RWPE1 (cell line): ENCODE measurements around the gene TMPRSS2.
"Not testable (repeated sequence)": the region's sequence is repeated elsewhere in the genome, so short reads cannot be mapped to it uniquely, and the experiment has no call there.

Experiments
- CTCF ChIA-PET: fragments of 350-600 bp; sonication (Branson Sonifier 250); formaldehyde crosslinking; extraction: SDS; loops from one replicate; lab custom pipeline; 2021; lab: Yijun Ruan, JAX
- POLR2A ChIA-PET: fragments of 400-600 bp; formaldehyde crosslinking; extraction: SDS; loops from one replicate; lab custom pipeline; 2020; ENCODE audit warnings: antibody characterized with exemption; ENCODE audit not compliant: low non-redundant PET; lab: Yijun Ruan, JAX
- DNase-seq: peaks from one replicate; pipeline ENCODE4 v3.0.0; 2012; ENCODE audit warnings: low spot score
- H3K27ac ChIP-seq: fragments of 450-650 bp; 2 replicates; pipeline ENCODE4 v1.5.1; 2017
- TF ChIP-seq, protein P1 (sequence below): fragments of 450-650 bp; conservative IDR thresholded peaks from 2 replicates; pipeline ENCODE4 v1.5.1; 2017; ENCODE audit warnings: low read depth, mild to moderate bottlenecking

Gene TMPRSS2

DNA sequence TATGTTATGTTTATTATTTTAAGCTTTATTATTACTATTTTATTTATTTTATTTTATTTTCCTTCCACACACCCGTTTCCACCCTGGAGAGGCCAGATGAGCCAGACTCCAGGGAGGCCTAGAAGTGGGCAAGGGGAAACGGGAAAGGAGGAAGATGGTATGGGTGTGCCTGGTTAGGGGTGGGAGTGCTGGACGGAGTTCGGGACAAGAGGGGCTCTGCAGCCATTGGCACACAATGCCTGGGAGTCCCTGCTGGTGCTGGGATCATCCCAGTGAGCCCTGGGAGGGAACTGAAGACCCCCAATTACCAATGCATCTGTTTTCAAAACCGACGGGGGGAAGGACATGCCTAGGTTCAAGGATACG lies 82.4 kb downstream of the TMPRSS2 start:
- H3K27ac ChIP-seq, result peak overlapping the region; percentile 11; the same call in 1 of the 2 replicates
- DNase-seq, result no peak
- TF ChIP-seq, protein P1, sequence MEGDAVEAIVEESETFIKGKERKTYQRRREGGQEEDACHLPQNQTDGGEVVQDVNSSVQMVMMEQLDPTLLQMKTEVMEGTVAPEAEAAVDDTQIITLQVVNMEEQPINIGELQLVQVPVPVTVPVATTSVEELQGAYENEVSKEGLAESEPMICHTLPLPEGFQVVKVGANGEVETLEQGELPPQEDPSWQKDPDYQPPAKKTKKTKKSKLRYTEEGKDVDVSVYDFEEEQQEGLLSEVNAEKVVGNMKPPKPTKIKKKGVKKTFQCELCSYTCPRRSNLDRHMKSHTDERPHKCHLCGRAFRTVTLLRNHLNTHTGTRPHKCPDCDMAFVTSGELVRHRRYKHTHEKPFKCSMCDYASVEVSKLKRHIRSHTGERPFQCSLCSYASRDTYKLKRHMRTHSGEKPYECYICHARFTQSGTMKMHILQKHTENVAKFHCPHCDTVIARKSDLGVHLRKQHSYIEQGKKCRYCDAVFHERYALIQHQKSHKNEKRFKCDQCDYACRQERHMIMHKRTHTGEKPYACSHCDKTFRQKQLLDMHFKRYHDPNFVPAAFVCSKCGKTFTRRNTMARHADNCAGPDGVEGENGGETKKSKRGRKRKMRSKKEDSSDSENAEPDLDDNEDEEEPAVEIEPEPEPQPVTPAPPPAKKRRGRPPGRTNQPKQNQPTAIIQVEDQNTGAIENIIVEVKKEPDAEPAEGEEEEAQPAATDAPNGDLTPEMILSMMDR, result no peak
- CTCF ChIA-PET, result interaction anchor here (0.6 to 0.7 kb wide), 3 partner anchors 9 to 289 kb away, joined by 3 to 6 read pairs (median 3); no protein-coding TSS in a partner anchor
- POLR2A ChIA-PET, result interaction anchor here (0.5 kb wide), 1 partner anchor 21 kb away, joined by 3 read pairs; no protein-coding TSS in a partner anchor

DNA sequence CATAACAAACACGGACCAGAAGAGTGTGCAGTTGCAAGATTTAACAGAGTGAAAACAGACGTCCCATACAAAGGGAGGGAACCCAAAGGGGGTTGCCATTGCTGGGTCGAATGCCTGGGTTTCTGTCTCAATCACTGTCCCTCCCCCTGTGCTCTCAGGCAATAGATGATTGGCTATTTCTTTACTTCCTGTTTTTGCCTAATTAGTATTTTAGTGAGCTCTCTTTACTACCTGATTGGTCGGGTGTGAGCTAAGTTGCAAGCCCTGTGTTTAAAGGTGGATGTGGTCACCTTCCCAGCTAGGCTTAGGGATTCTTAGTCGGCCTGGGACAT lies 84.7 kb downstream of the TMPRSS2 start:
- H3K27ac ChIP-seq, DNase-seq, POLR2A ChIA-PET, CTCF ChIA-PET: not testable (repeated sequence)

DNA sequence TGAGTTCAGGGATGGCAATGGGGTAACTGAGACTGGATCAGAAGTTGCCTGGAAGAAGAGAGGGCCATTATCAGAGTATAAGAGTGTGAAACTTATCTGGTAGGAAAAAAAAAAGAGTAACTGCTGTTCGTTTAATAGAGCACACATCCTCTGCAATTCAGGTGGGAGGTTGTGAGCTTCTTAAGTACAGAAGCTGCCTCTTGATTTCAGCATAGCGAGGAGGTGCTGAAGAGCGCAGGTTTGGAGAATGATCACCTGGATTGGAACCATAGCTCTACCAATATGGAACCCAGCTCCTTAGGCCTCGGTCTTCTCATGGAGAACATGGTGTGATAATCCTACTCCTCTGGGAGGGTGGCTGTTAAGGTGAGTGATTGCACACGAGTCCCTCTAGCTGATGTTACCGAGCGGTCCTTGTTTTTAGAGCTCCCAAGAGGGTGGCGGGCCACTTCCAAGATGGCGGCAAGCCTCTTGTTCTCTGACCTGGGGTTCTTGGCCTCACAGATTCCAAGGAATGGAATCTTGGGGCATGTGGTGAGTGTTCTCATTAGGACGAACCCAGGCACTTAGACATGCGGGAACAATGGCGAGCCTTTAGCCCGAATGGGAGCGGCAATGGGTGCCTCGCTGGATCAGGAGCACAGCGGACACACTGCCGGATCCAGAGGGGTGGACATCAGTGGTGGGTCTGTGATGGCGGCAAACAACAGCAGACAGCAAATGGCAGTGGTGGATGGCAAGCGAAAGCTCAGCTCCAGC lies 85.2 kb downstream of the TMPRSS2 start:
- TF ChIP-seq, protein P1, result no peak
- DNase-seq, result no peak
- ChIA-PET CTCF (interaction anchor here (0.5 kb wide), 1 partner anchor 143 kb away, joined by 3 read pairs; no protein-coding TSS in a partner anchor), POLR2A (no interaction called here)
- H3K27ac ChIP-seq, result no peak overlapping the region

DNA sequence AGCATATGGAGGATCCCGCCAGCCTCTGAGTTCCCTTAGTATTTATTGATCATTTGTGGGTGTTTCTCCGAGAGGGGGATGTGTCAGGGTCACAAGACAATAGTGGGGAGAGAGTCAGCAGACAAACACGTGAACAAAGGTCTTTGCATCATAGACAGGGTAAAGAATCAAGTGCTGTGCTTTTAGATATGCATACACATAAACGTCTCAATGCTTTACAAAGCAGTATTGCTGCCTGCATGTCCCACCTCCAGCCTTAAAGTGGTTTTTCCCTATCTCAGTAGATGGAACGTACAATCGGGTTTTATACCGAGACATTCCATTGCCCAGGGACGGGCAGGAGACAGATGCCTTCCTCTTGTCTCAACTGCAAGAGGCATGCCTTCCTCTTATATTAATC lies 87.0 kb downstream of the TMPRSS2 start:
- peak overlapping the region; percentile 85 for H3K27ac ChIP-seq
- POLR2A ChIA-PET, DNase-seq, CTCF ChIA-PET: not testable (repeated sequence)

DNA sequence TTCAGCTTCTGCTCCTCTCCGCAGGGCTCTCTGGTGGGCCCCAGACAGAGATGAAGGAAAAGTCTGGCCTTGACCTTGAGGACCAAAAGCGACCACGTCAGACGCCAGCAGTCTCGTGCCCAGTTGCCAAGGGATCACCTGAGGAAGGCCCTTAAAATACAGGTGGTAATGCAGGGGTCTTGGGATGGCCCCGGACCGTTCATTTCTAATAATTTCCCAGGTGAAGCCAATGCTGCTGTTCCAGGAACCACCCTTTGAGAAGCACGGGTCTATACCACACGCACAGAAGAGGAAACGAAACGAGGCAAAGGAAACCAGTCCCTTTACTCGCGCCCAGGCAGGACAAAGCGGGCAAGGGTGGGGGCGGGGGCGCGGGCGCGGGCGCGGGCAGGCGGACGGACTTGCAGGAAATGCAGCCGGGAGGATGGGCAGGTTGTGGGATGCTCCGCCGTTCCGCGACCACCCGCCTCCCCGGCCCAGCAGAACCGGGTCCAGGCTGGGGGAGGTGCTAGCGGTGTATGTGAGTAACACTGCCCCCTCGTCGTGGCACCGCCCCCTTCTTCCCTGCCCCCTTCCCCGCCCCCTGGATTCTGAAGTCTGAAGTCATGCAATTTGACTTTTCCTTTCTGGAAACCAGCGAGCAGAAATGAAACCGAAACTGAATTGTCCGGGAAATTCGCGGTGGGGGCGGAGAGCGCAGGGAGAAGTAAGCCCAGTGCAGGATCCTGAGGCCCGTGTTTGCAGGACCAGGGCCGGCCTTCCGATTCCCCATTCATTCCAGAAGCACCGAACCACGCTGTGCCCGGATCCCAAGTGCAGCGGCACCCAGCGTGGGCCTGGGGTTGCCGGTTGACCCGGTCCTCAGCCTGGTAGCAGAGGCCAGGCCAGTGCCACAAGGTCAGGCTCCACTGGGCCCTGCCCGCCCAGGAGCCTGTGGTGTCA lies 87.8 kb downstream of the TMPRSS2 start:
- ChIA-PET POLR2A (no interaction called here), CTCF (no interaction called here)
- DNase-seq, result peak; percentile 80
- H3K27ac ChIP-seq, result peak overlapping the region; percentile 85
- TF ChIP-seq, protein P1, result no peak

DNA sequence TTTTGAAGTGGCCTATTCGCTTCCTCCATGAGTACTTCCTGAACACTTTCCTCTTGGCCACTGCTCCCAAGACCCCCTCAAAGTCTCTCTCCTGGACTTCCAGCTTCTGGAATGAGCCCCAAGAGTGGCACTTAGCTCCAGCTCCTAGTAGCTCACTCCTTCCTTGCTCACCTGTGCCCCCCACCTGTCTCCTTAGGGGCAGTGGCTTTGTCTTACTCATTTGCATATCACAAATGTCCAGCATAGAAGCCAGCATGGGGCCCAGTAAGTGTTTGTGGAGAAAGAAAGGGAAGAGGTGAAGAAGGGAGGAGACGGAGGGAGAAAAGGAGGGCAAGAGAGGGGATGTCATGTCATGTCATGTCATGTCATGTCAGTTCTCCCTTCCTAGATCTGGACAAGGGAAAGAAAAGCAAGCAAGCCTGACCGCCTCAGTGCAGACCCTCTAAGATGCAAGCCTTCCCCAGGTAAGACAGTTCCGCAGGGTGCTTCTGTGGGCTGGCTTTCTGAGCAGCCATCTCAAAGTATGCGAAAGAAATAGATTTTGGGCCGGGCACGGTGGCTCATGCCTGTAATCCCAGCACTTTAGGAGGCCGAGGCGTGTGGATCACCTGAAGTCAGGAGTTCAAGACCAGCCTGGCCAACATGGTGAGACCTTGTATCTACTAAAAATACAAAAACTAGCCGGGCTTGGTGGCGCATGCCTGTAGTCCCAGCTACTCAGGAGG lies 88.8 kb downstream of the TMPRSS2 start:
- no peak for DNase-seq
- POLR2A ChIA-PET, result no interaction called here
- TF ChIP-seq, protein P1, result no peak
- CTCF ChIA-PET, result interaction anchor here (0.6 kb wide), 2 partner anchors 37 to 245 kb away, joined by 3 to 4 read pairs; no protein-coding TSS in a partner anchor
- peak overlapping the region; percentile 85 for H3K27ac ChIP-seq

DNA sequence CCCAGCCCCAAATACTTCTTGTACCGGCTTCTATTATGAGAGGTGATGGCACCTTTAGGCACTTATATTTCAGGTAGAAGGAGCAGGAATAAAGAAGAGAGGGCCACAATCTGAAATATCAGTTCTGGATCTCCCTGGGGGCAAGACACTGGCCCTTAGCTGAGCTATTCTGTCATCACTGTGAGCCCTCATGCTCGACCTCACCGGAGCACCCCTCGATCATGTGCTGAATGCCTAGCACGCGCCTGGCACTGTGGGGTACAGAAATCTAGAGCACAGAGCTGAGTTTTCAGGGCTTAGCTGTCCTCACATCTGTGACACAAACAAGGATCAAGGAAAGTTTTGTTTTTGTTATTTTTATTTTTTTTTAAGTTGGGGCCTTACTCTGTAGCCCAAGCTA lies 89.6 kb downstream of the TMPRSS2 start:
- ChIA-PET POLR2A (no interaction called here), CTCF (interaction anchor here (0.5 to 0.7 kb wide), 3 partner anchors 36 to 1514 kb away, joined by 3 read pairs; no protein-coding TSS in a partner anchor)
- 0 out of 2 replicates have a peak overlapping the region, but pooled peaks have one; percentile 85 for H3K27ac ChIP-seq
- no peak for DNase-seq
- TF ChIP-seq, protein P1, result no peak

DNA sequence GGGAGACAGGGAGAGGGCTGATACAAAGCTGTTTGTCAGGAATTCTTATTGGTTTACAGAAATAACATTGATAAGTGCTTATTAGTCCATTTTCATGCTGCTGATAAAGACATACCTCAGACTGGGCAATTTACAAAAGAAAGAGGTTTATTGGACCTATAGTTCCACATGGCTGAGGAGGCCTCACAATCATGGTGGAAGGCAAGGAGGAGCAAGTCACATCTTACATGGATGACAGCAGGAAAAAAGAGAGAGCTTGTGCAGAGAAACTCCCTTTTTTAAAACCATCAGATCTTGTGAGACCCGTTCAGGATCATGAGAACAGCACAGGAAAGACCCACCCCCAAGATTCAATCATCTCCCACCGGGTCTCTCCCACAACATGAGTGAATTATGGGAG lies 90.5 kb downstream of the TMPRSS2 start:
- POLR2A ChIA-PET, H3K27ac ChIP-seq, DNase-seq: not testable (repeated sequence)
- CTCF ChIA-PET, result interaction anchor here (0.5 kb wide), 1 partner anchor 1515 kb away, joined by 3 read pairs; no protein-coding TSS in a partner anchor
